PC-9 (cell line): ENCODE results near the gene L3MBTL1. TPM values are rescaled to one million over a fixed set of nuclear protein-coding genes. Genes with fewer than 3 reads are reported as not detected.

Source experiments
- BruUV-seq: library from RNA; stranded (reverse); fragments of 400-500 nt; replicated peaks from 2 replicates; lab custom pipeline; 2021; lab: Mats Ljungman, UMichigan
- CTCF ChIA-PET: fragments of 300-600 bp; sonication (Branson Sonifier 250); formaldehyde crosslinking; loops from one replicate; lab custom pipeline; 2022; ENCODE audit warnings: antibody characterized with exemption; lab: Charles Lee
- POLR2A ChIA-PET: fragments of 300-600 bp; sonication (Branson Sonifier 250); formaldehyde crosslinking; loops from one replicate; lab custom pipeline; 2022; ENCODE audit warnings: antibody characterized with exemption; ENCODE audit not compliant: unreplicated experiment; lab: Charles Lee
- DNase-seq, 2 experiments: peaks; one replicate each; pipeline versions ENCODE4 v3.0.0 to v3.0.0-alpha.2; 2015 to 2022; ENCODE audit warnings: mixed read lengths in 1 of 2
- H2AFZ ChIP-seq: fragments of 200-600 bp; sonication (generic); 2 replicates; pipeline ENCODE4 v1.8.1; 2017; ENCODE audit warnings: antibody characterized with exemption
- H3F3A ChIP-seq: fragments of 200-600 bp; sonication (generic); 2 replicates; pipeline ENCODE4 v1.8.1; 2017; ENCODE audit warnings: antibody characterized with exemption, mild to moderate bottlenecking, low read depth; ENCODE audit not compliant: insufficient read depth
- H3K27ac ChIP-seq: fragments of 200-600 bp; sonication (generic); 2 replicates; pipeline ENCODE4 v1.6.1; 2016; ENCODE audit warnings: mixed run types
- H3K27me3 ChIP-seq: fragments of 200-600 bp; sonication (generic); 2 replicates; pipeline ENCODE4 v1.6.1; 2016; ENCODE audit warnings: low read depth, mixed run types; ENCODE audit not compliant: insufficient read depth
- H3K36me3 ChIP-seq: fragments of 200-600 bp; sonication (generic); 2 replicates; pipeline ENCODE4 v1.6.1; 2016; ENCODE audit warnings: low read depth, mixed run types
- H3K4me1 ChIP-seq: fragments of 200-600 bp; sonication (generic); replicated peaks from 2 replicates; pipeline ENCODE4 v1.6.1; 2016; ENCODE audit warnings: mixed run types; ENCODE audit not compliant: insufficient read depth
- H3K4me2 ChIP-seq: fragments of 200-600 bp; sonication (generic); 2 replicates; pipeline ENCODE4 v1.6.1; 2017; ENCODE audit warnings: mixed run types
- H3K4me3 ChIP-seq: fragments of 200-600 bp; sonication (generic); 2 replicates; pipeline ENCODE4 v1.6.1; 2016; ENCODE audit warnings: mixed run types
- H3K79me2 ChIP-seq: fragments of 200-600 bp; sonication (generic); 2 replicates; pipeline ENCODE4 v1.6.1; 2017; ENCODE audit warnings: low read depth, mixed run types
- H3K9me2 ChIP-seq: fragments of 200-600 bp; sonication (generic); 2 replicates; pipeline ENCODE4 v1.8.1; 2017; ENCODE audit warnings: mild to moderate bottlenecking; ENCODE audit not compliant: insufficient read depth
- H3K9me3 ChIP-seq: fragments of 200-600 bp; sonication (generic); 2 replicates; pipeline ENCODE4 v1.8.1; 2016; ENCODE audit warnings: low read depth; ENCODE audit not compliant: insufficient read depth
- H4K20me1 ChIP-seq: fragments of 200-600 bp; sonication (generic); 2 replicates; pipeline ENCODE4 v1.8.1; 2017; ENCODE audit not compliant: insufficient read depth
- EZH2 ChIP-seq: fragments of 200-600 bp; sonication (generic); IDR thresholded peaks from 2 replicates; pipeline ENCODE4 v1.8.0; 2017; ENCODE audit warnings: antibody characterized with exemption, low read depth
- intact Hi-C: fragments of 100-400 bp; cut with micrococcal nuclease; formaldehyde crosslinking; loops from one replicate; pipeline ENCODE4 v1.10.0; 2022; ENCODE audit not compliant: unreplicated experiment
- total RNA-seq: library from RNA; stranded (reverse); gene quantifications from 2 replicates; pipeline ENCODE4 v1.2.3, GENCODE V29; 2021
- TF ChIP-seq, protein P1 (sequence below): fragments of 200-600 bp; sonication (generic); conservative IDR thresholded peaks from 2 replicates; pipeline ENCODE4 v1.6.1; 2017; ENCODE audit warnings: mixed run types, antibody characterized with exemption, mild to moderate bottlenecking, moderate library complexity

Gene L3MBTL1
- total RNA-seq, 1 experiment from 2014 or later, result 34.9 TPM

DNA sequence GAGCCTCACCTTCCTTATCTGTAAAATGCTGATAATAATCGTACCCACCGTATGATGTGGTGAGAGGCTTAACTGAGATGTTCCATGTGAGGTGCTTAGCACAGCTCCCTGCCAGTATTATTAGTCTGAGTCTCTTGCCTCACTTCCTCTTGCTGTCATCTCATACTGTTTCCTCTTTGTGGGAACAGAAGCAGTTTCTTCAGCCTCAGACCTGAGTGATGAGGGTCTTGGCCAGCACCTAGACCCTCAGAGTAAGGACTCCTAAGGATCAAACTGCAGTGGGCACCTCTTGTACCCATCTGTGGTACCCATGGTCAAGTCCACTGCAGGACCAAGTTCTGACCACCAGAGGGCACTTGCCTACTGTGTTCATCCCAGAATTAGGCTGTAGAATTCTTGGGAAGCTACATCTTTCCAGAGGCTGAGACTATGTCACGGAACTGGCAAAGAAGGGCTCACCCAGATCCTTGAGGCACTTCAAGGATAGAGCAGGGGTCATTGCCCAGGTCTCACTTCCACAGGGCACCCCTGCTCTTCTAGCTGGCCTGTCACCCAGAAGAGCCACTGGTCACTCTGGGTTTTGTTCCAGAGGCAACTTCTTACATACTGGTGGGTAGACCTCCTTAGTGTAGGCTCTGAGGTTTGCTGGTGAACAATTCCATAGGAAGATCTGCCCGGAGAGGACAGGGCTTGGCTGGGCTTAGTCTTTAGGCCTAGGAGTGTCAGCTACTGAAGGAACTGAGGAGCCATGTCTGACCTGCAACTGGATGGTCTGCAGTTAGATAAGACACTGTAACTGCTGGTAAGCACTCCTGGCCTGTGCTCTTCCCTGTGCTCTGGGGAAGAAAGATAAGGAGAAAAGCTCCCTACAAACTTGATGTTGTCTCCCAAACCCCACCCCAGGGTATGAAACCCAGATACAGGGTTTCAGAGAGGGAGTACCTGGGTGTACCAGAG, 30.7 kb downstream of the L3MBTL1 start:
- peaks cover 13% of the 10 kb centered on the region for H3K4me1 ChIP-seq
- no TSS peak for BruUV-seq
- H3K4me2 ChIP-seq, result no peak overlapping the region
- TF ChIP-seq EZH2, result no peak
- TF ChIP-seq, protein P1, sequence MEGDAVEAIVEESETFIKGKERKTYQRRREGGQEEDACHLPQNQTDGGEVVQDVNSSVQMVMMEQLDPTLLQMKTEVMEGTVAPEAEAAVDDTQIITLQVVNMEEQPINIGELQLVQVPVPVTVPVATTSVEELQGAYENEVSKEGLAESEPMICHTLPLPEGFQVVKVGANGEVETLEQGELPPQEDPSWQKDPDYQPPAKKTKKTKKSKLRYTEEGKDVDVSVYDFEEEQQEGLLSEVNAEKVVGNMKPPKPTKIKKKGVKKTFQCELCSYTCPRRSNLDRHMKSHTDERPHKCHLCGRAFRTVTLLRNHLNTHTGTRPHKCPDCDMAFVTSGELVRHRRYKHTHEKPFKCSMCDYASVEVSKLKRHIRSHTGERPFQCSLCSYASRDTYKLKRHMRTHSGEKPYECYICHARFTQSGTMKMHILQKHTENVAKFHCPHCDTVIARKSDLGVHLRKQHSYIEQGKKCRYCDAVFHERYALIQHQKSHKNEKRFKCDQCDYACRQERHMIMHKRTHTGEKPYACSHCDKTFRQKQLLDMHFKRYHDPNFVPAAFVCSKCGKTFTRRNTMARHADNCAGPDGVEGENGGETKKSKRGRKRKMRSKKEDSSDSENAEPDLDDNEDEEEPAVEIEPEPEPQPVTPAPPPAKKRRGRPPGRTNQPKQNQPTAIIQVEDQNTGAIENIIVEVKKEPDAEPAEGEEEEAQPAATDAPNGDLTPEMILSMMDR, result peak; percentile 98
- H3F3A ChIP-seq, result peaks cover 25% of the 10 kb centered on the region; the same call in 1 of the 2 replicates
- no peaks in the 10 kb centered on the region for H3K9me3 ChIP-seq
- peak; percentile 46 to 65 for DNase-seq
- ChIA-PET POLR2A (no interaction called here), CTCF (interaction anchor here (0.5 to 2.2 kb wide), 12 partner anchors 17 to 551 kb away, joined by 3 to 7 read pairs (median 4); partner anchors contain the start of gene IFT52)
- H2AFZ ChIP-seq, result no peak overlapping the region
- H3K27ac ChIP-seq, result no peak overlapping the region
- H3K27me3 ChIP-seq, result no peaks in the 10 kb centered on the region
- intact Hi-C loops, result loop anchor here (1.0 to 10.0 kb wide), 5 partner anchors 89 to 657 kb away; no protein-coding TSS in a partner anchor
- 0 out of 2 replicates have a peak, but pooled peaks cover 4% of the 10 kb centered on the region for H4K20me1 ChIP-seq
- H3K36me3 ChIP-seq, result no peaks in the 10 kb centered on the region
- no peak overlapping the region for H3K4me3 ChIP-seq
- H3K9me2 ChIP-seq, result no peaks in the 10 kb centered on the region
- H3K79me2 ChIP-seq, result no peaks in the 10 kb centered on the region

DNA sequence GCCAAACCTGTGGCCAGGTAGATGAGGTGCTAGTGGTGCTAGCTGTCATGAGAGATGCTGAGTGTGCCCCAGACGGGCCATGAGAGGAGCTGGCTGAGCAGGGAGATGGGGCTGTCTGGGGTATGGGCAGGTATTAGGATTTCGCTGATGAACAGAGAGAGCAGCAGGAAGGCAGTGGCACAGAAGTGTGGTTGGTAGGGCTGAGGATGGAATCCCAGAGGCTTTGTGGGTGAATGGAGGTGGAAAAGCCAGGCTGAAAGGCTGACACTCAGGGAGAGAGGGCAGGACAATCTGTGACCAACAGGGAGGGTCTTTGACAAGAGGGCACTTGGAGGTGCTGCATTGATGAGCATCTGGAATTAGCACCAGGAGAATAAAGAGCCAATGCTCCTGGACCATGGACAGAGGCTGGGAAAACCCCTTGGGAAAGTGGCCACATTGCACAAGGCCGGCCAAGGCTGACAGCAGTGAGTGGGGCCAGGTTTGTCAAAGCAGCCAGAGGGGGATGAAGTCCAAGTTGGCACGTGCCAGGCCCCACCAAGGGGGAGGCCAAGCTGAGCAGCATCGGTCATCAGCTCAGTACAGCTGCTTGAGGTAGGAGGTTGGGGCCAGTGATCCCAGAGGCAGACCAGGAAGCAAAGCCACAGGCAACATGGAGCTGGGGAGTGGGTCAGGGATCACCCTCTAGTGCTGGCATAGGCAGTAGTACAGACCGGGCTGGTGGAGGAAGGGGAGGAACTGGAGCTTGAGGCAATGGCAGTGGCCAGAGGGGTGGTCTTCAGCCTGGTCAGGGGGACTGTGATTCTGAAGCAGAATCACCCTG, 31.6 kb downstream of the L3MBTL1 start:
- intact Hi-C loops, result loop anchor here (1.0 to 10.0 kb wide), 5 partner anchors 90 to 656 kb away; no protein-coding TSS in a partner anchor
- H3K9me3 ChIP-seq, result no peaks in the 10 kb centered on the region
- no peak overlapping the region for H3K4me3 ChIP-seq
- H3K36me3 ChIP-seq, result 0 out of 2 replicates have a peak, but pooled peaks cover under 1% of the 10 kb centered on the region
- H4K20me1 ChIP-seq, result 0 out of 2 replicates have a peak, but pooled peaks cover 4% of the 10 kb centered on the region
- H2AFZ ChIP-seq, result no peak overlapping the region
- no peaks in the 10 kb centered on the region for H3K79me2 ChIP-seq
- no peak overlapping the region for H3K27ac ChIP-seq
- ChIA-PET POLR2A (no interaction called here), CTCF (interaction anchor here (0.5 to 2.2 kb wide), 5 partner anchors 16 to 716 kb away, joined by 3 to 7 read pairs (median 3); no protein-coding TSS in a partner anchor)
- no peak overlapping the region for H3K4me2 ChIP-seq
- no TSS peak for BruUV-seq
- H3K27me3 ChIP-seq, result no peaks in the 10 kb centered on the region
- DNase-seq, result no peak
- H3K4me1 ChIP-seq, result peaks cover 13% of the 10 kb centered on the region
- TF ChIP-seq, protein P1, result no peak
- no peak for TF ChIP-seq EZH2
- peaks cover 25% of the 10 kb centered on the region; the same call in 1 of the 2 replicates for H3F3A ChIP-seq
- H3K9me2 ChIP-seq, result no peaks in the 10 kb centered on the region
